Ovary (tissue), 3 donors: ENCODE data around the gene FAM193B.

Source experiments
- CTCF ChIP-seq, 3 donors: fragments of 450-650 bp in 2 of 3; fragments of 200-600 bp in 1 of 3; IDR thresholded peaks; one replicate each; pipeline versions ENCODE4 v1.5.1 to v1.8.0; 2016 to 2022; ENCODE audit warnings: antibody characterized with exemption in 3 of 3, mild to moderate bottlenecking in 1 of 3
- POLR2A ChIP-seq: fragments of 450-650 bp; IDR thresholded peaks from one replicate; pipeline ENCODE4 v1.6.1; 2017; ENCODE audit warnings: antibody characterized with exemption, mild to moderate bottlenecking, moderate library complexity
- donor health status: DM: no; HTN: no; CAD: no.

- TF ChIP-seq CTCF (IDR thresholded peaks at IDR 0.05), result no peak
- no peak for TF ChIP-seq POLR2A
Observed at GRCh38 chr5:177550122-177550521, 4.2 kb downstream of the FAM193B start.
